H1 (cell line): ENCODE measurements around the gene FTHL17. TPM values are rescaled to one million over a fixed set of nuclear protein-coding genes. Genes with fewer than 3 reads are reported as not detected.

Experiments used
- CTCF ChIA-PET: fragments of 300-600 bp; sonication (Branson Sonifier 250); formaldehyde crosslinking; loops from one replicate; lab custom pipeline; 2021; ENCODE audit not compliant: partially characterized antibody; lab: Charles Lee
- POLR2A ChIA-PET: fragments of 300-600 bp; sonication (Branson Sonifier 250); formaldehyde crosslinking; loops from one replicate; lab custom pipeline; 2021; ENCODE audit warnings: inconsistent platforms; ENCODE audit not compliant: partially characterized antibody; lab: Charles Lee
- DNase-seq, 2 experiments: peaks; one replicate each; pipeline versions ENCODE4 v3.0.0 to v3.0.0-alpha.2; 2010 to 2022; ENCODE audit warnings: low spot score in 2 of 2, low read depth in 1 of 2, mixed read lengths in 1 of 2
- FAIRE-seq: peaks from 2 replicates; lab custom pipeline; 2011; peaks lifted over from hg19 to GRCh38; lab: Jason Lieb, UNC
- H2AFZ ChIP-seq: 2 replicates; pipeline ENCODE4 v1.8.1; 2012; ENCODE audit warnings: low read length, inconsistent platforms
- H2AK5ac ChIP-seq: 2 replicates; pipeline ENCODE4 v1.6.1; 2013; ENCODE audit warnings: low read depth, low read length
- H2BK120ac ChIP-seq: replicated peaks from 2 replicates; pipeline ENCODE3; 2013; ENCODE audit warnings: low read depth, low read length, inconsistent platforms
- H2BK12ac ChIP-seq: 2 replicates; pipeline ENCODE4 v1.6.1; 2013; ENCODE audit warnings: low read depth, low read length
- H2BK15ac ChIP-seq: 2 replicates; pipeline ENCODE4 v1.6.1; 2013; ENCODE audit warnings: low read length
- H2BK20ac ChIP-seq: 2 replicates; pipeline ENCODE4 v1.6.1; 2013; ENCODE audit warnings: low read length
- H2BK5ac ChIP-seq: 2 replicates; pipeline ENCODE4 v1.6.1; 2013; ENCODE audit warnings: low read depth, low read length
- H3K14ac ChIP-seq: 2 replicates; pipeline ENCODE4 v1.6.1; 2013; ENCODE audit warnings: inconsistent platforms; ENCODE audit not compliant: insufficient read length
- H3K18ac ChIP-seq: 2 replicates; pipeline ENCODE4 v1.6.1; 2013; ENCODE audit warnings: low read length; ENCODE audit errors: extremely low read depth
- H3K23ac ChIP-seq: 2 replicates; pipeline ENCODE4 v1.6.1; 2013; ENCODE audit warnings: inconsistent platforms; ENCODE audit not compliant: insufficient read length
- H3K23me2 ChIP-seq: 2 replicates; pipeline ENCODE4 v1.6.1; 2013; ENCODE audit warnings: low read depth, low read length
- H3K27ac ChIP-seq: 2 replicates; pipeline ENCODE4 v1.6.1; 2011; ENCODE audit warnings: low read depth, low read length, inconsistent platforms
- H3K27me3 ChIP-seq, 4 experiments: replicated peaks in 1 of 4; 1 replicate in 1 of 4; 2 replicates in 3 of 4; pipeline versions ENCODE4 v1.6.1 to v1.8.1; 2011 to 2013; ENCODE audit warnings: low read length in 3 of 4, mild to moderate bottlenecking in 3 of 4, inconsistent platforms in 2 of 4, mixed read lengths in 2 of 4, moderate library complexity in 1 of 4; ENCODE audit not compliant: control insufficient read depth in 3 of 4, insufficient read depth in 3 of 4; ENCODE audit errors: extremely low read depth in 1 of 4
- H3K36me3 ChIP-seq, 4 experiments: 2 replicates each; pipeline versions ENCODE4 v1.6.1 to v1.8.1; 2011 to 2013; ENCODE audit warnings: mild to moderate bottlenecking in 4 of 4, low read length in 3 of 4, moderate library complexity in 2 of 4, control low read depth in 1 of 4, inconsistent platforms in 1 of 4; ENCODE audit not compliant: insufficient read depth in 4 of 4, control insufficient read depth in 2 of 4
- H3K4ac ChIP-seq: replicated peaks from 2 replicates; pipeline ENCODE3; 2013; ENCODE audit warnings: low read length, low read depth, mixed read lengths, inconsistent platforms; ENCODE audit not compliant: insufficient read length
- H3K4me1 ChIP-seq, 4 experiments: replicated peaks in 1 of 4; 1 replicate in 1 of 4; 2 replicates in 3 of 4; pipeline versions ENCODE4 v1.6.1 to v1.8.1; 2011 to 2013; ENCODE audit warnings: low read length in 3 of 4, inconsistent platforms in 2 of 4, mixed read lengths in 1 of 4; ENCODE audit not compliant: insufficient read depth in 4 of 4, control insufficient read depth in 3 of 4
- H3K4me2 ChIP-seq, 2 experiments: 2 replicates each; pipeline versions ENCODE4 v1.6.1 to v1.8.1; 2011 to 2013; ENCODE audit warnings: low read depth in 2 of 2, low read length in 2 of 2, control low read depth in 1 of 2, inconsistent platforms in 1 of 2, mild to moderate bottlenecking in 1 of 2; ENCODE audit not compliant: insufficient read depth in 1 of 2
- H3K4me3 ChIP-seq, 4 experiments: fragments of 200-600, 300-600 bp in 1 of 4; sonication (generic), shearing (Covaris generic), sonication (Bioruptor Twin) in 1 of 4; 2 replicates each; pipeline versions ENCODE4 v1.5.1 to v1.8.1; 2011 to 2016; ENCODE audit warnings: low read length in 4 of 4, low read depth in 3 of 4, control low read depth in 2 of 4, inconsistent platforms in 2 of 4, mild to moderate bottlenecking in 2 of 4, mixed read lengths in 1 of 4, moderate library complexity in 1 of 4; ENCODE audit not compliant: insufficient read depth in 2 of 4; ENCODE audit errors: extremely low read depth in 1 of 4
- H3K56ac ChIP-seq: replicated peaks from 2 replicates; pipeline ENCODE3; 2013; ENCODE audit warnings: low read depth, mild to moderate bottlenecking, mixed read lengths, low read length, inconsistent platforms; ENCODE audit not compliant: insufficient read length
- H3K79me1 ChIP-seq: 2 replicates; pipeline ENCODE4 v1.6.1; 2013; ENCODE audit warnings: low read depth, low read length, control low read depth
- H3K79me2 ChIP-seq, 2 experiments: 2 replicates each; pipeline versions ENCODE4 v1.6.1 to v1.8.1; 2012 to 2013; ENCODE audit warnings: low read length in 2 of 2, mild to moderate bottlenecking in 2 of 2, inconsistent platforms in 1 of 2; ENCODE audit not compliant: insufficient read depth in 2 of 2, control insufficient read depth in 1 of 2
- H3K9ac ChIP-seq, 4 experiments: replicated peaks in 1 of 4; 1 replicate in 1 of 4; 2 replicates in 3 of 4; pipeline versions ENCODE4 v1.6.1 to v1.8.1; 2011 to 2013; ENCODE audit warnings: low read depth in 3 of 4, low read length in 3 of 4, control low read depth in 2 of 4, mild to moderate bottlenecking in 2 of 4, moderate library complexity in 2 of 4, inconsistent platforms in 1 of 4; ENCODE audit errors: extremely low read depth in 1 of 4
- H3K9me3 ChIP-seq, 2 experiments: 2 replicates each; pipeline versions ENCODE4 v1.6.1 to v1.8.1; 2012 to 2013; ENCODE audit warnings: mild to moderate bottlenecking in 2 of 2, moderate library complexity in 2 of 2, control low read depth in 1 of 2, inconsistent platforms in 1 of 2, low read depth in 1 of 2, low read length in 1 of 2, mixed read lengths in 1 of 2; ENCODE audit not compliant: insufficient read depth in 2 of 2
- H4K20me1 ChIP-seq, 2 experiments: replicated peaks in 1 of 2; 2 replicates each; pipeline versions ENCODE3 to v1.8.1; 2011 to 2013; ENCODE audit warnings: inconsistent platforms in 2 of 2, low read length in 2 of 2, mild to moderate bottlenecking in 1 of 2; ENCODE audit not compliant: insufficient read depth in 2 of 2, control insufficient read depth in 1 of 2
- H4K5ac ChIP-seq: 2 replicates; pipeline ENCODE4 v1.6.1; 2013; ENCODE audit warnings: low read length, low read depth, mixed read lengths, inconsistent platforms; ENCODE audit not compliant: insufficient read length
- H4K8ac ChIP-seq: 2 replicates; pipeline ENCODE4 v1.8.0; 2013; ENCODE audit warnings: mild to moderate bottlenecking, moderate library complexity, low read length, inconsistent platforms; ENCODE audit not compliant: insufficient read depth; ENCODE audit errors: extremely low read depth
- H4K91ac ChIP-seq: replicated peaks from 2 replicates; pipeline ENCODE3; 2013; ENCODE audit warnings: low read length, mixed read lengths, inconsistent platforms; ENCODE audit not compliant: insufficient read length
- ATF2 ChIP-seq: IDR thresholded peaks from 2 replicates; pipeline ENCODE4 v1.6.1; 2012; ENCODE audit warnings: low read length, inconsistent platforms
- CHD2 ChIP-seq: IDR thresholded peaks from 2 replicates; pipeline ENCODE4 v1.6.1; 2012; ENCODE audit warnings: low read length, improper control_type of control experiment
- CTCF ChIP-seq, 3 experiments: IDR thresholded peaks; 1 replicate in 2 of 3; 2 replicates in 1 of 3; pipeline versions ENCODE4 v1.5.1 to v1.6.1; 2011; ENCODE audit warnings: low read length in 3 of 3, mild to moderate bottlenecking in 3 of 3, inconsistent platforms in 2 of 3, low read depth in 1 of 3, moderate library complexity in 1 of 3; ENCODE audit not compliant: insufficient read depth in 1 of 3; ENCODE audit errors: control extremely low read depth in 1 of 3
- EP300 ChIP-seq, 2 experiments: IDR thresholded peaks; 1 replicate in 1 of 2; 2 replicates in 1 of 2; pipeline ENCODE4 v1.6.1; 2011 to 2012; ENCODE audit warnings: low read depth in 2 of 2, low read length in 2 of 2, mild to moderate bottlenecking in 2 of 2, borderline replicate concordance in 1 of 2, inconsistent platforms in 1 of 2, moderate library complexity in 1 of 2
- HDAC2 ChIP-seq, 2 experiments: fragments of 300-600 bp in 1 of 2; sonication (generic) in 1 of 2; IDR thresholded peaks; 2 replicates each; pipeline ENCODE4 v1.6.1; 2011 to 2012; ENCODE audit warnings: low read depth in 2 of 2, low read length in 2 of 2, mild to moderate bottlenecking in 2 of 2, moderate library complexity in 2 of 2, borderline replicate concordance in 1 of 2, inconsistent platforms in 1 of 2
- NANOG ChIP-seq: IDR thresholded peaks from 2 replicates; pipeline ENCODE4 v1.6.1; 2011; ENCODE audit warnings: low read length, low read depth, mild to moderate bottlenecking, inconsistent platforms; ENCODE audit not compliant: insufficient read depth, poor library complexity, severe bottlenecking
- NRF1 ChIP-seq: IDR thresholded peaks from 2 replicates; pipeline ENCODE4 v1.6.1; 2011; ENCODE audit warnings: mild to moderate bottlenecking, low read depth, low read length, improper control_type of control experiment
- SP4 ChIP-seq: IDR thresholded peaks from 2 replicates; pipeline ENCODE4 v1.6.1; 2012; ENCODE audit warnings: low read length, inconsistent platforms
- TAF7 ChIP-seq: optimal IDR thresholded peaks from 2 replicates; pipeline ENCODE3; 2011; ENCODE audit warnings: low read depth, mild to moderate bottlenecking, inconsistent platforms, low read length, moderate library complexity, borderline replicate concordance
- WGBS, 2 experiments: shearing (Covaris generic) in 1 of 2; methylation state at CpG; one replicate each; pipeline versions ENCODE4 v1.1.6 to v1.1.7; 2013 to 2015; ENCODE audit warnings: low lambda C conversion rate in 2 of 2, mixed read lengths in 2 of 2, inconsistent platforms in 1 of 2, low coverage in 1 of 2, missing lambda C conversion rate in 1 of 2; ENCODE audit not compliant: insufficient replicate concordance in 2 of 2, insufficient coverage in 1 of 2, insufficient read length in 1 of 2; ENCODE audit errors: extremely low coverage in 1 of 2, missing lambda C conversion rate in 1 of 2; 5-methylcytosine and 5-hydroxymethylcytosine counted together
- polyA plus RNA-seq, 7 experiments: library from polyadenylated mRNA; depleted of rRNA in 3 of 7; stranded (reverse) in 5 of 7; unstranded in 2 of 7; fragments of >200 nt in 5 of 7; fragments of 200-250 nt in 2 of 7; gene quantifications; 1 replicate in 5 of 7; 2 replicates in 1 of 7; 4 replicates in 1 of 7; pipeline versions ENCODE4 v1.2.1 to v1.2.3, GENCODE V29; 2011 to 2013; ENCODE audit warnings: missing spikeins in 2 of 7, mixed read lengths in 2 of 7
- total RNA-seq: library from RNA; stranded (reverse); fragmentation: NEBNext Ultra II Directional; extraction: Animal tissue kit (Norgen Biotek cat#: 25700); gene quantifications from 2 replicates; pipeline ENCODE4 v1.2.1, GENCODE V29; 2021

FTHL17 gene
- total and polyA plus RNA-seq, 2 of the 8 experiments (the other 6 are each of a cell fraction or from before 2014, with no cell fraction given), result not detected

- Histone ChIP-seq H3K4me2 (no peak overlapping the region), H3K23ac (no peak overlapping the region), H4K20me1 (no peaks in the 10 kb centered on the region), H4K8ac (no peak overlapping the region), H3K4ac (no peak overlapping the region), H2BK120ac (no peak overlapping the region), H3K9ac (no peak overlapping the region), H3K79me2 (no peaks in the 10 kb centered on the region), H2BK5ac (no peak overlapping the region), H3K56ac (no peak overlapping the region), H3K14ac (no peak overlapping the region), H3K4me1 (no peaks in the 10 kb centered on the region), H3K9me3 (no peaks in the 10 kb centered on the region), H3K27ac (no peak overlapping the region), H3K36me3 (no peaks in the 10 kb centered on the region), H4K5ac (no peak overlapping the region), H3K18ac (no peak overlapping the region), H2AFZ (no peak overlapping the region), H2BK12ac (no peak overlapping the region), H3K23me2 (no peaks in the 10 kb centered on the region), H2AK5ac (no peak overlapping the region), H2BK15ac (no peak overlapping the region), H4K91ac (no peak overlapping the region), H3K4me3 (no peak overlapping the region), H2BK20ac (no peak overlapping the region), H3K27me3 (no peaks in the 10 kb centered on the region), H3K79me1 (no peaks in the 10 kb centered on the region)
- FAIRE-seq, result no peak
- DNase-seq, result no peak
- POLR2A ChIA-PET, result no interaction called here
- 73% methylated on average over 2 of the region's 3 CpGs; no CpG with 5 or more reads in 1 of the 2 experiments for WGBS, 2 experiments
- CTCF ChIA-PET, result no interaction called here
- TF ChIP-seq NRF1 (no peak), TAF7 (no peak), ATF2 (no peak), NANOG (no peak), EP300 (IDR thresholded peaks at IDR 0.05; ENCODE audit: borderline replicate concordance in 1 of 2, low read depth in 2 of 2, low read length in 2 of 2) (no peak), CHD2 (no peak), SP4 (no peak), HDAC2 (IDR thresholded peaks at IDR 0.05; ENCODE audit: borderline replicate concordance in 1 of 2, low read depth in 2 of 2, low read length in 2 of 2) (no peak), CTCF (IDR thresholded peaks at IDR 0.05; ENCODE audit: control extremely low read depth in 1 of 3, insufficient read depth in 1 of 3, low read depth in 1 of 3, low read length in 3 of 3) (no peak)
These were observed 18.2 kb downstream of the FTHL17 start for GRCh38 chrX:31053621-31054020.
